Epithelial cell of alveolus of lung (primary cell): Measurements from ENCODE around the gene MAST3. TPM values are rescaled to one million over a fixed set of nuclear protein-coding genes. Genes with fewer than 3 reads are reported as not detected.

Experiments used
- total RNA-seq: library from RNA; depleted of rRNA; stranded (reverse); fragments of >200 nt; gene quantifications from 2 replicates; pipeline ENCODE4 v1.2.1, GENCODE V29; 2015

The MAST3 gene
- 3.5 and 5.9 TPM in 2 replicates for total RNA-seq

GRCh38 chr19:18097217-18097992, at the start of gene MAST3:
Gene MAST3 (plus strand): TSS chr19:18097778. CDS start chr19:18097793, 15 bp downstream.

GRCh38 chr19:18086590-18087138, 10.9 kb upstream of the MAST3 start, which contains the start of gene IL12RB1:
Gene IL12RB1 (minus strand): TSS chr19:18086934. CDS start chr19:18086823, 111 bp downstream.

GRCh38 chr19:18152817-18153555, 55.4 kb downstream of the MAST3 start, which contains the start of gene PIK3R2:
Gene PIK3R2 (plus strand): TSS chr19:18153163. CDS start chr19:18155880, 2,717 bp downstream.

GRCh38 chr19:18173572-18174288, 76.2 kb downstream of the MAST3 start, which contains the start of gene IFI30:
Gene IFI30 (plus strand): TSS chr19:18173813. CDS start chr19:18173842, 29 bp downstream.

GRCh38 chr19:18192673-18193387, 95.3 kb downstream of the MAST3 start, which contains the start of gene MPV17L2:
Gene MPV17L2 (plus strand): TSS chr19:18193218. CDS start chr19:18193282, 64 bp downstream.

Other genes with a start within 250 kb of the MAST3 start
- gene JAK3, start 249.8 kb upstream of the MAST3 start, total RNA-seq, result 4.5 and 9.9 TPM in 2 replicates
- gene RPL18A, start 237.9 kb upstream of the MAST3 start, total RNA-seq, result 1,641 and 2,790 TPM in 2 replicates
- gene SLC5A5, start 225.8 kb upstream of the MAST3 start, total RNA-seq, result not detected in 2 replicates
- 89.5 and 98.8 TPM in 2 replicates for gene CCDC124, start 164.8 kb upstream of the MAST3 start, total RNA-seq
- gene KCNN1, start 130.7 kb upstream of the MAST3 start, total RNA-seq, result 0.13 and 1.8 TPM in 2 replicates
- gene ARRDC2, start 89.6 kb upstream of the MAST3 start, total RNA-seq, result 12.9 and 16.9 TPM in 2 replicates
- not detected in 2 replicates for gene IL12RB1, start 10.8 kb upstream of the MAST3 start, total RNA-seq
- gene PIK3R2, start 55.4 kb downstream of the MAST3 start, total RNA-seq, result 20.3 and 35.1 TPM in 2 replicates
- 9.3 TPM in 1 of 2 replicates, not detected in the other for gene IFI30, start 76.0 kb downstream of the MAST3 start, total RNA-seq
- gene MPV17L2, start 95.4 kb downstream of the MAST3 start, total RNA-seq, result 26.7 and 39.2 TPM in 2 replicates
- gene RAB3A, start 106.3 kb downstream of the MAST3 start, total RNA-seq, result 1.8 and 14.8 TPM in 2 replicates
- 0.78 and 12.9 TPM in 2 replicates for gene PDE4C, start 128.7 kb downstream of the MAST3 start, total RNA-seq
- gene IQCN, start 176.7 kb downstream of the MAST3 start, total RNA-seq, result 0.13 and 1.6 TPM in 2 replicates
- gene JUND, start 183.8 kb downstream of the MAST3 start, total RNA-seq, result 244 and 252 TPM in 2 replicates
- 182 and 407 TPM in 2 replicates for gene LSM4, start 225.3 kb downstream of the MAST3 start, total RNA-seq
- 11.3 and 19.0 TPM in 2 replicates for gene PGPEP1, start 242.8 kb downstream of the MAST3 start, total RNA-seq